ENCODE results near the gene FAM180B. TPM values are rescaled to one million over a fixed set of nuclear protein-coding genes. Genes with fewer than 3 reads are reported as not detected.
A peak's percentile ranks its signal among the peaks of the same experiment; 100 is the strongest.

The FAM180B gene
- total RNA-seq, 2 donors from 2014 or later: 0.16 to 0.24 TPM

DNA sequence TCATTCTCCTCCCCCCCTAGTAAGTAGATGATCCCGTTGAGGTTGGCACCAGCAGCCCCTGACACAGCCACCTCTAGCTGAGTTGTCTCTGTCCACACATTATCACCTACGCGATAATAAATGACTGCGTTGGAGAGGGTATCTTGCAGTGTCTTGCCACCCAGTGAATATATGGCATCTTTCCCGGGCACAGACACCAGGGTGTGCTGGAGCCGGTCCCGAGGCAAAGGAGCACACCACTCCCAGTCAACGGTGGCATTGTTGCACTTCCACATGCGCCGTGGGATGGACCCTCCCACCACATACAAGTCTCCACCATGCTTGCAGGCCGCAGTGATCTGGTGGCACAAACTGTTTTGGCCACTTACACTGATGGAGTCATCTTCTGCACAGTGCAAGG is 13.2 kb upstream of the FAM180B start:
- H3K4me3 Mint-ChIP-seq: no peak overlapping the region
- H3K9me3 Mint-ChIP-seq: no peaks in the 10 kb centered on the region
- no peak overlapping the region for H3K27ac Mint-ChIP-seq
- H3K36me3 Mint-ChIP-seq (ENCODE audit: insufficient read depth in 2 of 2): peaks cover 4 to 14% of the 10 kb centered on the region in 2 donors
- DNase-seq: no peak
- no peak for ATAC-seq (replicated peaks in 1 of 2)
- peaks cover 44% of the 10 kb centered on the region for H3K4me1 Mint-ChIP-seq (ENCODE audit: low read depth)
- H3K27me3 Mint-ChIP-seq (ENCODE audit: low read depth): no peaks in the 10 kb centered on the region

DNA sequence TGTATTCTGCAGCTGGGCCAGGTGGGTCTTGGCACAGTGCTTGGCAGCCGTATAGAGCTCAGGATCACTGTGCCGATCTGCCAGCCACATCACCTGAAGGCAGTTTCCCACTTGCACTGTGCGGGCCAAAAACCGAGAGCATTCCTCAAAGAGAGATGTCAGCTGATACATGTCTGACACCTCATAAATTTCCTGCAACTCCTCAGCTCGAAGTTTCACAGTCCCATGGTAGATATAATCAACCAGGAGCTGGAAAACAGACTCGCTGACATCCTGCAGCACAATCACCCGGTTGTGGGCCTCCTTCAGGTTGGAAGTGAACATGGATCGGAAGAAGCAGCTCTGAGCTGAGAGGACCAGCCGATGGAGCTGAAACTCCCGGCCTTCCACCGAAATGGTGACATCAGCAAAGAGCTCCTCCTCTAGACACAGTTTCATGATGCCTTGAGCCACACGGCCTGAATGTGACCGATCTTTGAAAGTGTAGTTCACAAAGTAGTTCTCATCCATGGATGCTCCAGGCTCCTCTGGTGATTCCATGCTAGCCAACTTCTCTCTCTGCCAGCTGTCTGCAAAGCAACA is 8.9 kb upstream of the FAM180B start:
- Mint-ChIP-seq H3K9me3 (no peaks in the 10 kb centered on the region), H3K4me3 (peak overlapping the region; percentile 90 to 94), H3K36me3 (ENCODE audit: insufficient read depth in 2 of 2) (peaks cover 11 to 18% of the 10 kb centered on the region in 2 donors), H3K27me3 (ENCODE audit: low read depth) (no peaks in the 10 kb centered on the region), H3K27ac (no peak overlapping the region), H3K4me1 (ENCODE audit: low read depth) (peaks cover 49% of the 10 kb centered on the region)
- ATAC-seq (replicated peaks in 1 of 2) (no peak), DNase-seq (no peak)

DNA sequence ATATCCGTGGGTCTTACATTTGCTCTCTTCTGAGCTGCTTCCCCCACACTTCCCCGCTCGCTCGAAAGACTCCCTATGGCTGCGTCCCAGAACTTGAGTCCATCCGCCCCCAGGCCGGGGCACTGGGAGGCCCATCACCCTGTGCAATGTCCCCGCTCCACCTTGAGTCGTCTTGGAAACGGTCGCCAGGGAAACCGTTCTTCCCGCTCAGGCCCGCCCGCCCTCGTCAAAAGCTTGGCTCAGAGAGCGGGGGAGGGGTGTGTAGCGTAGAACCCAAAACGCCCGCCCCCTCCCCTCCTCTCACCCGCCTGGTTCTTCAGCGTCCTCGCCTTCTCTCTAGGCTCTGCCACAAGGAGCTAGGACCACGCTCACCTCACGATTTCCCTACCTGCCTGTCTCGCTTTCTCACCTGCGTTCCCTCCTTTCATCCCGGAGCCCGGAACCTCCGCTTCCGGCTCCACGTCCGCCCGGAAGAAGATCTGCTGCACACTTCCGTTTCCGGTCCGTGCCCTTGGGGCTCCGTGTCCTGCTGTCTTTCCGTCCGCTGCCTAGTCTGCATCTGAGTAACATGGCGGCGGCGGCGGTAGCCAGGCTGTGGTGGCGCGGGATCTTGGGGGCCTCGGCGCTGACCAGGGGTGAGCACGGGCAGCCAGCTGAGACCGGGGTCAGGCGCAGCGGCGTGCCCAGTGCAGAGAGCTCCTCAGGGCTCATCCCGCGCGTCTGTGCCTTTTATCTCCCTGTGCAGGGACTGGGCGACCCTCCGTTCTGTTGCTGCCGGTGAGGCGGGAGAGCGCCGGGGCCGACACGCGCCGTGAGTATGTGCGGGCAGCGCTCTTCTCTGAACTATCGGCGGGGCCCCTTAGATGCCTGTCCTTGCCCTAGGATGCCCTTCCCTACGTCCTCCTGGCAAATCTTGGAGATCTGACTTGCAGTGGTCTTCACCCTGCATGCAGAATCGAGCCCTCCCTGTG is 7.7 kb upstream of the FAM180B start, which contains the start of the genes KBTBD4 and NDUFS3:
Gene KBTBD4, minus strand, starts transcription at position 447 of the 971 bp plus-strand sequence. Its CDS starts 19 bp downstream, at position 428.
Gene NDUFS3, plus strand, starts transcription at position 551 of the 971 bp plus-strand sequence. Its CDS starts 18 bp downstream, at position 569.
- peaks cover 10 to 21% of the 10 kb centered on the region in 2 donors for H3K36me3 Mint-ChIP-seq (ENCODE audit: insufficient read depth in 2 of 2)
- DNase-seq (peak; percentile 88 to 92), ATAC-seq (replicated peaks in 1 of 2) (peak; percentile 97)
- H3K4me3 Mint-ChIP-seq: peak within 1 kb of the TSS; percentile 90 to 94
- H3K27ac Mint-ChIP-seq: peak within 1 kb of the TSS; percentile 97
- H3K9me3 Mint-ChIP-seq: no peaks in the 10 kb centered on the region
- H3K27me3 Mint-ChIP-seq (ENCODE audit: low read depth): no peaks in the 10 kb centered on the region
- peaks cover 43% of the 10 kb centered on the region for H3K4me1 Mint-ChIP-seq (ENCODE audit: low read depth)

DNA sequence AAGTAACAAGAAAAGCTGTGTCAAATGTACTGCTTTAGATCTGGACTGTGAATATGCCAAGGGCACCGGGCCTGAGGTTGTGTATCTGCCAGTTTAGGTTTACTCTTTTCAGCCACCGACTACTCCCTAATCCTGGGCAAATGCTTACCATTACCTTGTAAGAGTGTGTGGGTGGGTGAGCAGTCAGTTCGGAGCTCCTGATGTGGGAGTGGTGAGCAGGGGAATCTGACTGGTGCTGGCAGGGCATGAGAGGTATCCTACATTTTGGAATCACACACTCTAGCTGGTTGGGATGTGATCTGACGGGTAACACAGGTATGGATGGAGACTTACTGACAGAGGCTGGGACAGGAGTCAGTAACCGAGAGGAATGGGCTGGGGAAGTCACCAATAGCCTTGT is 2.6 kb upstream of the FAM180B start:
- no peaks in the 10 kb centered on the region for H3K9me3 Mint-ChIP-seq
- H3K4me3 Mint-ChIP-seq: no peak overlapping the region
- DNase-seq: no peak
- H3K36me3 Mint-ChIP-seq (ENCODE audit: insufficient read depth in 2 of 2): peaks cover 12 to 17% of the 10 kb centered on the region in 2 donors
- peaks cover 14% of the 10 kb centered on the region for H3K4me1 Mint-ChIP-seq (ENCODE audit: low read depth)
- H3K27ac Mint-ChIP-seq: no peak overlapping the region
- ATAC-seq (replicated peaks in 1 of 2): no peak
- H3K27me3 Mint-ChIP-seq (ENCODE audit: low read depth): no peaks in the 10 kb centered on the region

DNA sequence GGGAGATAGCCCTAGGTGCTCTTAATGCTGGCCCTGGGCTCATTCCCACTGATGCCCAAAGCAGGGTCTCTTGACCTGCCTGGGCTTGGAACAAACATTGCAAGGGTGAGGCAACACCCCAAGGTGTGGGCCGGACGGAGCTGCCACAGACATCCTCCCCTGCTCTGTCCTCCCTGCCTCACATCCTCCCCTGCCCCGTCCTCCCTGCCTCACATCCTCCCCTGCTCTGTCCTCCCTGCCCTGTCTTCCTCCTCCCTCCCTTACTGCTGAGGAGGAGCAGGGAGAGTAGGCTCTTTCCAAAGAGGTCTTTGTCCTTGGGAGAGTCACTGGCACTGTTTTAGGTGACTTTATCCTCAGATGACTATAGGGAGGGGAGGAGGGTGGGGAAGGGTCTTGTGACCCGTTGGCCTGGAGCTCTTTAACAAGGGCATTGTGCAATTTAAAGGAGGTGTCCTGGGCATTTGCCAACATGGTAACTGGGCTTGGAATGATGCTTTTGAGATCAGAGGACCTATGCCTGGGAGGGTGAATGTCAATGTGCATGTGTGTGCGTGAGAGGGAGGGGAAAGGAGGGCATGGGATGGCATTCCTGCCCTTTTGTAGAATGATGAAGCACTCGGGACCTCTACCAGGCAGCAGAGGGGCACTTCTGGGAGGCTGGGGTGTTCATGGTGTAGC is 700 bp downstream of the FAM180B start:
- ATAC-seq (replicated peaks in 1 of 2) (peak; percentile 9 to 21), DNase-seq (no peak)
- H3K4me3 Mint-ChIP-seq: no peak overlapping the region
- no peak overlapping the region for H3K27ac Mint-ChIP-seq
- peaks cover 5% of the 10 kb centered on the region for H3K4me1 Mint-ChIP-seq (ENCODE audit: low read depth)
- peaks cover 3% of the 10 kb centered on the region for H3K27me3 Mint-ChIP-seq (ENCODE audit: low read depth)
- peaks cover 7 to 13% of the 10 kb centered on the region in 2 donors for H3K36me3 Mint-ChIP-seq (ENCODE audit: insufficient read depth in 2 of 2)
- H3K9me3 Mint-ChIP-seq: no peaks in the 10 kb centered on the region

DNA sequence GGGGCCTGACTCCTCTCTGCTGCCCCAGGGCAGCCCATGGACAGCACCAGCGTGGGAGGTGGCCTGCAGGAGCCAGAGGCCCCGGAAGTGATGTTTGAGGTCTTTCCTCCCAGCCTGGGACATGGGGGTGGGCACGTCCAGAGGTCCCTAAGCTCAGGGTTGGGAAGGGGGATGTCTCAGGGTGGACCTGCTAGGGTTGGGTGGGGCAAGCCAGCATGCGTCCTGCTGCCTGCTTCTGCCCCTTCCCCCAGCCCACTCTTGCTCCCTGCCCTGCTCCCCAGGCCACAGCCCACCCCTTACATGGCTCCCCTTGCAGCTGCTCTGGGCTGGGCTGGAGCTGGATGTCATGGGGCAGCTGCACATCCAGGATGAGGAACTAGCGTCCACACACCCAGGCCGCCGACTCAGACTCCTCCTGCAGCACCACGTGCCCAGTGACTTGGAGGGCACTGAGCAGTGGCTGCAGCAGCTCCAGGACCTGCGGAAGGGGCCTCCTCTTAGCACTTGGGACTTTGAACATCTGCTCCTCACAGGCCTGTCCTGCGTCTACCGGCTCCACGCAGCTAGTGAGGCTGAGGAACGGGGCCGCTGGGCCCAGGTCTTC is 1.3 kb downstream of the FAM180B start:
- H3K27ac Mint-ChIP-seq: no peak overlapping the region
- H3K4me3 Mint-ChIP-seq: no peak overlapping the region
- no peaks in the 10 kb centered on the region for H3K9me3 Mint-ChIP-seq
- peaks cover 10% of the 10 kb centered on the region for H3K27me3 Mint-ChIP-seq (ENCODE audit: low read depth)
- peaks cover 5% of the 10 kb centered on the region for H3K4me1 Mint-ChIP-seq (ENCODE audit: low read depth)
- H3K36me3 Mint-ChIP-seq (ENCODE audit: insufficient read depth in 2 of 2): peaks cover 4 to 13% of the 10 kb centered on the region in 2 donors
- DNase-seq: no peak
- ATAC-seq (replicated peaks in 1 of 2): peak in 1 of 2 donors; percentile 6

DNA sequence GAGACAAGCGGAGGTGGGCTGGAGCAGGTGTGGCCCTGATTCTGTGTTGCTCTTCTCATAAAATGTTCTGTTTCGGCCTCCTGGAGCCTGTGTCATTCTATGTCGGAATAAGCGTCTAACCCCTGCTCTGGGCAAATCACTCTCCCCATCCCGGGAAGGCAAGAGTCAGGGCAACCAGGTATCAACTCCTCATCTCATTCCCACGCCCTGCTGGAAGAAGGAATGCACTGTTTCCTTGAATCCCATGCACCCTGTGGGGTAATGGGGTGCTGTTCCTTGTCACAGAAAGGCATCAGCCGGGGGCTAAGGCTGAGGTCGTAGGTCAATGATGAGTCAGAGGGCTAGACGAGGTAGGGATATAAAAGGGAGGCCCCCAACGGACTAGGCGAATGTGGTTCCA is 2.6 kb downstream of the FAM180B start:
- peaks cover 10% of the 10 kb centered on the region for H3K4me1 Mint-ChIP-seq (ENCODE audit: low read depth)
- no peak overlapping the region for H3K4me3 Mint-ChIP-seq
- H3K9me3 Mint-ChIP-seq: no peaks in the 10 kb centered on the region
- no peak overlapping the region for H3K27ac Mint-ChIP-seq
- no peak for ATAC-seq (replicated peaks in 1 of 2)
- peaks cover 23% of the 10 kb centered on the region for H3K27me3 Mint-ChIP-seq (ENCODE audit: low read depth)
- peaks cover 2 to 7% of the 10 kb centered on the region in 2 donors for H3K36me3 Mint-ChIP-seq (ENCODE audit: insufficient read depth in 2 of 2)
- no peak for DNase-seq

DNA sequence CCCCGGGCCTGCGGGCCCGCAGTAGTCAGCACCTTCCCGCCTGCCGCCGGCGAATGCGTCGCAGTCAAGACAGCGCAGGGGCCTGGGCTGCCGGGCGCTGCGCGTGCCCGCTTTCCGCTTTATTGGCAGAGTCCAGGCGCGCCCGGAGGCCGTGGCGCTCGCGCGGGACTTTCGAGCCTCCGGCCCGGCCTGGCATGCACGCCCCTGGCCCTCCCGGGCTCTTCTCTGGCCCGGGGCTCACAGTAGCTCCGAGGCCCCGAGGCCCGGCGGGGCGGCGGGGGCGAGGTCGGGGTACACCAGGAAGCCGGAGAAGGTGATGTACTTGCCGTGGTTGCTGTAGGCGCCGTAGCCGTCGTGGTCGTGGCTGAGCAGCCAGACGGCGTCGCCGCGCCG is 3.1 kb downstream of the FAM180B start:
- no peaks in the 10 kb centered on the region for H3K9me3 Mint-ChIP-seq

DNA sequence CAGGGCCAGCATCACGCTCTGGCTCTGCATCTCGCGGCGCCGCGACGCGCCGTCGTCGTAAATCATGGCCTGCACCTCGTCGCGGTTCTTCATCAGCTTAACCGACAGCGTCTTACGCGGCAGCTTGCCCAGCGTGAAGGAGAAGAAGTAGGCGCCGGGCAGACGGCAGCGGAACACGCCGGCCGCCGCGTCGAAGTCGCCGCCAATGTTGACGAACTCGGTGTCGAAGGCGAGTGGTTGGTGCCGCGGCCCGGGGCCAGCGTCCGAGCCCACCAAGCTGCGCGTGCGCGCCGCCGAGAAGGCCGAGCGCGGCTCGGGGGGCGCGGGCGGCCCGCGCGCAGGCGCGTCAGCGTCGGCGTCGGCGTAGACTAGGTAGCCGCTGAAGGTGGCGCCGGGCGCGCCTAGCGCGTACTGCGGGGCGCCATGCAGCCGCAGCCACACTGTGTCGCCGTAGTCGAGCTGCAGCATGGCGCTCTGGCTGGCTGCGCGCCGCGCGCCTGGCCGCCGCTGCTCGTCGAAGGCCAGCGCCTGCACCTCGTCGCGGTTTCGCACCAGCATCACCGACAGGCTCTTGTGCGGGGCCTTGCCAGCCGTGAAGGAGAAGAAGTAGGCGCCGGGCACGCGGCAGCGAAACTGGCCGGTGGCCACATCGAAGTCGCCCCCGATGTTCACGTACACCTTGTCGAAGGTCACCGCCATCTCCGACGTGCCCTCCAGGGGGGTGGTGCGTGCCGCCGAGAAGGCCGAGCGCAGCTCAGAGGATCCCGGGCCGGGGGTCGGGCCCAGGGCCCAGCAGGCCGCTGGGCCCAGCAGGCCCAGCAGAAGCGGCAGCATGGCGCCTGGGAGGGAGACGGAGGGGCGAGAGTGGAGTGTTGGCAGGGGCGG is 3.7 kb downstream of the FAM180B start:
- ATAC-seq (replicated peaks in 1 of 2) (no peak), DNase-seq (no peak)
- H3K9me3 Mint-ChIP-seq: no peaks in the 10 kb centered on the region
- H3K4me1 Mint-ChIP-seq (ENCODE audit: low read depth): peaks cover 10% of the 10 kb centered on the region
- no peak overlapping the region for H3K4me3 Mint-ChIP-seq
- H3K27me3 Mint-ChIP-seq (ENCODE audit: low read depth): peaks cover 34% of the 10 kb centered on the region
- no peak overlapping the region for H3K27ac Mint-ChIP-seq
- H3K36me3 Mint-ChIP-seq (ENCODE audit: insufficient read depth in 2 of 2): peaks cover 0 to 2% of the 10 kb centered on the region in 2 donors

More for the DNA sequence above, 3.1 kb downstream of the FAM180B start:
- H3K27ac Mint-ChIP-seq: no peak overlapping the region
- H3K36me3 Mint-ChIP-seq (ENCODE audit: insufficient read depth in 2 of 2): peaks cover 0 to 4% of the 10 kb centered on the region in 2 donors
- H3K4me3 Mint-ChIP-seq: no peak overlapping the region
- peaks cover 10% of the 10 kb centered on the region for H3K4me1 Mint-ChIP-seq (ENCODE audit: low read depth)
- H3K27me3 Mint-ChIP-seq (ENCODE audit: low read depth): peaks cover 27% of the 10 kb centered on the region
- no peak for DNase-seq
- no peak for ATAC-seq (replicated peaks in 1 of 2)

DNA sequence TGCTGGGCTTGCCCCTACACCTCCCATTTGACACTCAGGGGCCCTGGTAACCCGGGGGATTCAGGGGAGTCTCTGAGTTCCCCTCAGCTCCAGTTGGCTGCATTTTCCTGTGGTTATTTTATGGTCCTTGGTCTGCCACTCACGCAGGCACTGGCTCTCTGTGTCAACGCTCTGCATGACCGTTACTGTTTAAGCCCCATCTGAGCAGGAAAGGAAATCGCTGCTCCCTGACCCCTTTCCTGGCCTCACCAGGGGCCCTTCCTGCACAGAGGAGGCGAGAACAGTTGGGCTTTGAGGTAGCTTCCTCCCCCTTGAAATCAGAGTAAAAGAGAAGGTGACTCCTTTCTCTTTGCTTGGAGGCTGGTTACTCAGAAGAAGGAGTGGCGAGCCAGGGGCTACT is 5.3 kb downstream of the FAM180B start:
- H3K4me1 Mint-ChIP-seq (ENCODE audit: low read depth): peaks cover 10% of the 10 kb centered on the region
- no peak for DNase-seq
- H3K27ac Mint-ChIP-seq: no peak overlapping the region
- no peaks in the 10 kb centered on the region for H3K9me3 Mint-ChIP-seq
- H3K36me3 Mint-ChIP-seq (ENCODE audit: insufficient read depth in 2 of 2): no peaks in the 10 kb centered on the region
- ATAC-seq (replicated peaks in 1 of 2): no peak
- H3K4me3 Mint-ChIP-seq: no peak overlapping the region
- peaks cover 44% of the 10 kb centered on the region for H3K27me3 Mint-ChIP-seq (ENCODE audit: low read depth)

DNA sequence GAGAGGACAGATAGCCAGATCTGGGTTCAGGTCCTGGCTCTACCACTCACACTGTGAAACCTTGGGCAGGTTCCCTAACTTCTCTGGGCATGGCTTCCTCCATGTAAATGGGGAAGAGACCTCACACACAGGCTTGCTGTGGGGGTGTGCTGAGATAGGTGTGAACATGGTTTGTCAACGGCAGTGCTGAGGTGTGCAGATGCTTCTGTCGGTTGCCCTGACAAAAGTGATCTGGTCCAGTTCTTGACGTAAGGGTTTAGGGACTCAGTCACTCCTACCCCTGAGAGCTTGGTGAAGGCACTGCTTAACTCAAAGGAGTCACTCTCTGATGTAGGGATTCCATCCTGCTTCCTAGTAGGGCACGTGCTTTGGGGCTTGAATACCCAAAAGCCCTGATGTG is 5.8 kb downstream of the FAM180B start:
- no peaks in the 10 kb centered on the region for H3K9me3 Mint-ChIP-seq
- H3K36me3 Mint-ChIP-seq (ENCODE audit: insufficient read depth in 2 of 2): no peaks in the 10 kb centered on the region
- H3K4me3 Mint-ChIP-seq: no peak overlapping the region
- H3K4me1 Mint-ChIP-seq (ENCODE audit: low read depth): peaks cover 10% of the 10 kb centered on the region
- ATAC-seq (replicated peaks in 1 of 2): no peak
- H3K27ac Mint-ChIP-seq: no peak overlapping the region
- DNase-seq: no peak
- peaks cover 44% of the 10 kb centered on the region for H3K27me3 Mint-ChIP-seq (ENCODE audit: low read depth)

DNA sequence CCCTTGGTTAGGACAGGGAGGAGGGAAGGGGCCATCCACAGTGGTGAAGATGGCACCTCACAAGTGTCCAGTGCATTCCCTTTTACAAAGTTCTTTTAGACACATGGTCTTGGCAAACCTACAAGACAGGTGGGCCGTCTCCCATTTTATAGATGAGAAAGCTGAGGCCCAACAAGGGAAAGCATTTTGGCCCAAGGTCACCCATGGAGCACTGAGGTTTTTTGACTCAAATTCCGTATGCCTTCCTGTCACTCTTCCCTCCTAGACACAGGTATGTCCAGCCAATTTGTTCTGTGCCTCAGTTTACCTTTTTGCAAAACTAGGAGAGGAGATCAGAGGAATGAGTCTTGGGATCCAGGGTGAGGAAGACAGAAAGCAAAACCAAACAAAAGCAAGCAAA is 6.5 kb downstream of the FAM180B start:
- H3K9me3 Mint-ChIP-seq: no peaks in the 10 kb centered on the region
- H3K4me1 Mint-ChIP-seq (ENCODE audit: low read depth): peaks cover 10% of the 10 kb centered on the region
- H3K36me3 Mint-ChIP-seq (ENCODE audit: insufficient read depth in 2 of 2): no peaks in the 10 kb centered on the region
- DNase-seq: no peak
- H3K27me3 Mint-ChIP-seq (ENCODE audit: low read depth): peaks cover 44% of the 10 kb centered on the region
- ATAC-seq (replicated peaks in 1 of 2): no peak
- no peak overlapping the region for H3K4me3 Mint-ChIP-seq
- H3K27ac Mint-ChIP-seq: no peak overlapping the region
